Kidney epithelial cell (primary cell): Measurements from ENCODE around the gene MGMT. TPM values are rescaled to one million over a fixed set of nuclear protein-coding genes. Genes with fewer than 3 reads are reported as not detected.

ENCODE experiments used
- DNase-seq: peaks from one replicate; pipeline ENCODE4 v3.0.0-alpha.2; 2010; ENCODE audit warnings: low read depth
- H3K27me3 ChIP-seq: 2 replicates; pipeline ENCODE4 v1.6.0; 2011; ENCODE audit warnings: low read length; ENCODE audit not compliant: control insufficient read depth, insufficient read depth
- H3K36me3 ChIP-seq: 2 replicates; pipeline ENCODE4 v1.5.1; 2011; ENCODE audit warnings: low read length; ENCODE audit not compliant: control insufficient read depth, insufficient read depth
- H3K4me3 ChIP-seq: 2 replicates; pipeline ENCODE4 v1.5.1; 2011; ENCODE audit warnings: low read depth, mild to moderate bottlenecking, control low read depth, low read length
- total RNA-seq: library from RNA; depleted of rRNA; stranded (reverse); fragments of >200 nt; gene quantifications from 2 replicates; pipeline ENCODE4 v1.2.3, GENCODE V29; 2015
- TF ChIP-seq, protein P1 (sequence below): IDR thresholded peaks from 2 replicates; pipeline ENCODE4 v1.5.1; 2011; ENCODE audit warnings: mild to moderate bottlenecking, moderate library complexity, low read length, control low read depth, inconsistent platforms; ENCODE audit not compliant: insufficient read depth, poor library complexity, severe bottlenecking

MGMT gene
- total RNA-seq, 1 donor from 2014 or later, result 36.1 TPM

DNA sequence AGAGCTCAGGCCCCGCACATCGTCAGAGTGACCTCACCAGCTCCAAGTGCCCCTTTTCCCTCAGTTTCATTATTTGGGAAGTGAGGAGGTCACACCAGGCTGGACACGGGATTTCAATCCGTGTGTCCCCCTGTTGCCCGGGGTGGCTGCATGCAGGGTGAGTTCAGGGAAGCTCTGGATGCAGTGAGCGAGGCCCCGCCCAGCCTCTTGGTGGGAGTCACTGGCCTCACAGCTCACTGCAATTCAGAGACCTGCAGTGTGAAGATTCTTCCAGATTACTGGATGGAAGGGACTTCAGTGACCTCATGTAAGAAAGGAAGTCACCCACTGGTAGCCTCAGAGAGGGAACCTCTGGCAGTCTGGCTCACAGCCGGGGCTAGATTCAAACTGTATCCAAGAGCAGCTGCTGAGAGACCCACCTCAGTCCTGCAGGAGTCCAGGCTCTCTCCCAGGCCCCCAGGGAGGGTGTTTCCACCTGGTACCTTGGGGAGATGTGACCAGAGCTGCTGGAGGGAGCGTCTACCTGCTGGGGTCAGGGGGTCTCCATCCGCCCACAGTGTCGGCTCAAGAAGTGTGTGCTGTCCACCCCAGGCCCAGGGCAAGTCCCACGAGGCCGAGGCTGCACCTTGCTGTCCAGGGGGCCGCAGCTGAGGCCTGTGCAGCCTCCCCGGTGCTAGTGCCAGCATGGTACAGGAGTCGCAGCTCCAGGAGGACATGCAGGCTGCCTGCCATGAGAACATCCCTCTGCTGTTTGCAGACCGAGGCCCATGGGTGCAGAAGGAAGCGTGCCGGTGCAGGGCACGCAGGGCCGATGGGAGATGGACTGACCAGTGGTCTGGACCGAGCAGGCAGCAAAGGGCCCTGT is 54.4 kb downstream of the MGMT start:
- DNase-seq, result no peak
- Histone ChIP-seq H3K4me3 (no peak overlapping the region), H3K27me3 (no peaks in the 10 kb centered on the region), H3K36me3 (no peaks in the 10 kb centered on the region)
- TF ChIP-seq, protein P1, sequence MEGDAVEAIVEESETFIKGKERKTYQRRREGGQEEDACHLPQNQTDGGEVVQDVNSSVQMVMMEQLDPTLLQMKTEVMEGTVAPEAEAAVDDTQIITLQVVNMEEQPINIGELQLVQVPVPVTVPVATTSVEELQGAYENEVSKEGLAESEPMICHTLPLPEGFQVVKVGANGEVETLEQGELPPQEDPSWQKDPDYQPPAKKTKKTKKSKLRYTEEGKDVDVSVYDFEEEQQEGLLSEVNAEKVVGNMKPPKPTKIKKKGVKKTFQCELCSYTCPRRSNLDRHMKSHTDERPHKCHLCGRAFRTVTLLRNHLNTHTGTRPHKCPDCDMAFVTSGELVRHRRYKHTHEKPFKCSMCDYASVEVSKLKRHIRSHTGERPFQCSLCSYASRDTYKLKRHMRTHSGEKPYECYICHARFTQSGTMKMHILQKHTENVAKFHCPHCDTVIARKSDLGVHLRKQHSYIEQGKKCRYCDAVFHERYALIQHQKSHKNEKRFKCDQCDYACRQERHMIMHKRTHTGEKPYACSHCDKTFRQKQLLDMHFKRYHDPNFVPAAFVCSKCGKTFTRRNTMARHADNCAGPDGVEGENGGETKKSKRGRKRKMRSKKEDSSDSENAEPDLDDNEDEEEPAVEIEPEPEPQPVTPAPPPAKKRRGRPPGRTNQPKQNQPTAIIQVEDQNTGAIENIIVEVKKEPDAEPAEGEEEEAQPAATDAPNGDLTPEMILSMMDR, result no peak

DNA sequence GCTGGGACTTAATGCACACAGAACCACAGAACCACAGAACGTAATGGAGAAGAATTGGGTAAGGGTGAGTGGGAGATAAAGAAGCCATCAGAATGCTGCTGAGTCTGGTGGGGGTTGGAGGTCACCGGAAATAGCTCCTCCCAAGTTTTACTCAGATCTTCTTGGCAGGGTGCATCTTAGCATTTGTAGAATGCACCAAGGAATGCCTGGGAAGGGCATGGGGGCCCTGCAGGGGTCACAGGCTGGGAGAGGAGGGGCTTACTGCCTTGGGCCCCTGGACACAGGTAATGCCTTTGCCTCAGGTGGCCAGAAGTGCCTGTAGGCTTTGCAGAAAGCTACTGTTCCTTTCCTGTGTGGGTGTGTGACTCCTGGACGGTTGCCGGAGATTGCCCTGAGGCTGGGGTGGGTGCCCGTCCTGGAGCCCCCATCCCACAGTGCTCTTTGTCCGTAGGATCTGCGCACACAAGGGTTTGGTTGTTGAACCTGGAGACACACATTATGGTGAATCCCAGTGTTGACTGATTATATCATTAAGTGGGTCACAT is 55.1 kb downstream of the MGMT start:
- TF ChIP-seq, protein P1, result no peak
- Histone ChIP-seq H3K27me3 (no peaks in the 10 kb centered on the region), H3K4me3 (no peak overlapping the region), H3K36me3 (no peaks in the 10 kb centered on the region)
- DNase-seq, result no peak

DNA sequence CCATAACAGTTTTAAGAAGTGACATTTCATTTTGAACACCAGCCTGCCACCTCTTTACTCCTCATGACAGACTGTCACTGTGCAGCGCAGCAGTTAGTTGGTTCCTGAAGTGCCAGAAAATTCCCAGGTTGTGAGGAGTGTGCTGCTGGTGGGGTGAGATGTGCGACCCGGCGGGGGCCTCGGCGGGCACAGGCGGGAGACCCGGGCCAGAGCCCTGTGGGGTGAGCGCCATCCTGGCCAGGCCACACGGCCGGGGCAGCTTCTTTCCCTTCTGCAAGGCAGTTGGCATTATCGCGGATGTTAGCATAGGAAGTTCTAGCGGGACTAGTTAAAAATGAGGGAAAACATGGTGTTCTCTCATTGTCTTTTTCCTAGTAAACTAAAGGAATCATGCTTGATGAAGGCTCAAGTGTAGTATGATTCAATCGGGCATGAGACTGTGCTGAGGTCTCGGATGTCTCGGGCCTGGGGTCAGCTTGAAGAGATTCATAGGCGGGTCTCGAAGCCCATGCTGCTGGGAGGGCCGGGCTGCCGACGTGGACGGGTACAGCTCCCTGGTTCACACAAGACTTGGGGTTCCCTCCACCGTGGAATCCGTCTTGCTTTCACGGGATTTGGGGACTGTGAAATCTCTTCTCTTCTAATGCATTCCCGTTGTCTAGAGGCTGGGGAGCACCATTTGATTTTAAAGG is 56.1 kb downstream of the MGMT start:
- no peak for DNase-seq
- no peaks in the 10 kb centered on the region for H3K27me3 ChIP-seq
- TF ChIP-seq, protein P1, result no peak
- H3K4me3 ChIP-seq, result no peak overlapping the region
- no peaks in the 10 kb centered on the region for H3K36me3 ChIP-seq

DNA sequence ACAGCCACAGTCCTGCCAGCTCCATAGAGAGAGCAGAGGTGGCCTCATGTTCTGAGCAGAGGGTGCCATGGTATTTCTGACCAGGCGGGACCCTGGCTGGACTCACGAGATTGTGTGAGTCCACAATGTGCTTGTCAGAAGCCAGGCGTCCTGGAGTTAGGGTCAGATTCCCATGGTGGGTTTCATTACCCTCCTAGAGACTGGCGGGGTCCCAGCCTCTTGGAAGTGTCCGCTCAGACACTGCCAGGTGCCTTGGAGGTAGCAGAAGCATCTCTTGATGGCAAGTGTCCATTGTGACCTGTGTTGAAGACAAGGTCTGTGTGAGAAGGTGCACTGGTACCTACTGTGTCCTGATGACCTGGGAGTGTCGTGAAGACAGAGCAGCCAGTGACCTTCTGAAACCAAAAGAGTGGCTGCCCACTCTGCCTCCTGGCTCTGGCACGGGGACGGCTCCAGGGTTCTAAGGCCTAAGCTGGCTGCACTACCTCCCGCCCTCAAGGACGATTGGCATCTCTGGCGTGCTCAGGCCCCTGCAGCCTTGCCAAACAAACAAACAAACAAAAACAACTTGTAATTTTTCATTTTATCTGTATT is 56.8 kb downstream of the MGMT start:
- Histone ChIP-seq H3K4me3 (no peak overlapping the region), H3K27me3 (no peaks in the 10 kb centered on the region), H3K36me3 (no peaks in the 10 kb centered on the region)
- TF ChIP-seq, protein P1, result no peak
- DNase-seq, result no peak

DNA sequence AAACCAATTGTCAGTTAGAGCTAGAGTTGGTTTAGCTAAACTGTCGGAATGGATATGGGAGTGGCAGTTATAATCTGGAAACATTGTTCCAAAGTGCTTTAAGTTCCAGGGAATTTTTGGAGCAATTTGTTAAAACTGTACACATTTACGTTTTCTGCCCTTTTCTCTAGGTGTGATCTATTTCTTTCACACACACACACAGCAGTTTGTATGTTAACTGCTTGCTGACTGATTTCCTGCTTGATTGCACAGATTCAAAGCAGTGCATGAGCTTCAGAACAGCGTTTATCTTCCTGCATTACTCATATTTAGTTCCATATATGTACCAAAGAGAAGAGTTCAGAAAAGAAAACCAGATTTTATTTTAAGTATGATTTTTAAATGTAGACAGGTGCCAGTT is 57.9 kb downstream of the MGMT start:
- Histone ChIP-seq H3K36me3 (no peaks in the 10 kb centered on the region), H3K27me3 (no peaks in the 10 kb centered on the region), H3K4me3 (no peak overlapping the region)
- TF ChIP-seq, protein P1, result no peak
- DNase-seq, result no peak
